Forelimb muscle (tissue), 1 donor: Measurements from ENCODE around the gene PPFIA4. TPM values are rescaled to one million over a fixed set of nuclear protein-coding genes. Genes with fewer than 3 reads are reported as not detected.

Source experiments
- DNase-seq: peaks from one replicate; pipeline ENCODE4 v3.0.0-alpha.2; 2013; ENCODE audit warnings: low read depth
- polyA plus RNA-seq: library from polyadenylated mRNA; unstranded; fragments of 120-200 nt; gene quantifications from one replicate; pipeline ENCODE4 v1.2.1, GENCODE V29; 2013; ENCODE audit not compliant: insufficient read length

PPFIA4 gene
- polyA plus RNA-seq, 1 donor, result 62.1 TPM

DNA sequence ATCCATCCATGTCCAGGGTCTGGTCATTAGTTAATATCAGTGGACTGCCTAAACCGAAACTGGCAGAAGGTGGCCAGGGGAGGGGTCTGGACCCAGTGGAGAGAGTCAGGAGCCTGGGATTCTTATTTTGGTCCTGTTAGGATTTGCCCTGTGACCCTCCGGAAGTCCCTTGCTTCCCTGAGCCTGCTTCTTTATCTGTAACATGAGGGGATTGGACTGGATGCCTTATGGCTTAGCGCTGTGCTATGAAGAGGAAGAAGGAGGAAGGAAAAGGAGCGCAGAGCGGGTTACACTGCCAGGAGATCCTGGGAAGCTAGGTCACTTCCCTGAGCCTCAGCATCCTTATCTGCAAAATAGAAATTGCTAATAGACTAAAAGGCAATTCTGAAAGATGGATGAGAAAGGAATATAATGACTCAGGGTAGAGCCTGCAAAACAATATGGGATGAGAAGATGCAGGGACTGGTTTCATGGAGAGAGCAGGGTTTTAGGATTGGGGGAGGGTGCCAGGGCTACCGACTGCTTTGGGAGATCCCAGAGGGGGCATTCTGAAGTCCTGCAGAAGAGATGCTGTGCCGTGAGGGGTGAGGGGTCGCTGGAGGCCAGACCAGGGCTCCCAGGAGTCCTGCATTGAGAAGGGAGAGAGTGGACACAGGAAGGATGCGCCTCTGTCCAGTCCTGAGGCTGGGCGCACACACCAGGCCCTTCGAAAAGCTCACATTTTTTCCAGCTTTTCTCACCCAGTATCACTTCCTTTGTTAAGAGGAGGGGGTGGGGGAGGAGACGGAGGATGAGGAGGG is 100.8 kb downstream of the PPFIA4 start:
- no peak for DNase-seq

DNA sequence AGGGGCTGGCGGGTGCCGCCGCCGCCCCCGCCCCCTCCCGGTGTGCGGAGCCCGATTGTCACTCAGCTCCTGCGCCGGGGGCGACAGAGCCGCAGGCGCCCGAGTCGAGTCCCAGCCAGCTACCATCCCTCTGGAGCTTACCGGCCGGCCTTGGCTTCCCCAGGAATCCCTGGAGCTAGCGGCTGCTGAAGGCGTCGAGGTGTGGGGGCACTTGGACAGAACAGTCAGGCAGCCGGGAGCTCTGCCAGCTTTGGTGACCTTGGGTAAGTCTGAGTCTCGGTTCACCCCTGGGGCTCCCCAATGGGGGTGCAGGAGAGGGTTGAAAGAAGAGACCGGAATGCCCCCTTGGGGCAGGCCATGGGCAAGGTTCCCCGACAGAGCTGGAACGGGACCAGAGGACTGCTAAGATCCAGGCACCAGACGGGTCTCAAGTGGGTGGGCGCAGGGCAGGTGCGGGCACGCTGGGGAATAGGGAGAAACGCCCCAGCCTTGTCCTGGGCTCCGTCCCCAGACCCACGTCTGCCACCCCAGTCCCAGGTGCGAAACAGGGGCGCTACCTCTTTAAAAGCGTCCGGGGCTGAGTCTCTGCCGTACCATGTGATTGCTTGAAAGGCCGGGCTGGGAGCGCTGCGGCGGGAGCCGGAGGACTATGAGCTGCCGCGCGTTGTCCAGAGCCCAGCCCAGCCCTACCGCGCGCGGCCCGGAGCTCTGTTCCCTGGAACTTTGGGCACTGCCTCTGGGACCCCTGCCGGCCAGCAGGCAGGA is 101.6 kb downstream of the PPFIA4 start, which contains the start of gene ADORA1:
ADORA1 (plus strand) TSS at position 61 of the 765 bp plus-strand sequence. CDS start 1,116 bp downstream, outside the sequence.
- no peak for DNase-seq

DNA sequence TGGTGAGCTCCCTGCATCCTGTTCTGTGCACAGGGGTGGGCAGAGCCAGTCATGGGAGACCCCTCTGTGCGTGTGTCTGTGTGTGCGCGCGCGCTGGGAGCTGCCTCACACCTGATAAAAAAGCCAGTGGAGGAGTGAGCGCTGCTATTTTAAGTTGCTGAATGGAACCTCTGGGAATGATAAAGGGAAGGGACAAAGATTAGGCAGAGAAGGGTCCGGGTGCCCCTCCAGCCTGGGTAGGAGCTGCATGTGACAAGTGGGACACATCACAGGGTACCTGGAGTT is 102.1 kb downstream of the PPFIA4 start:
- DNase-seq, result no peak

Other genes starting within 250 kb of the PPFIA4 start
- gene KDM5B, start 218.1 kb upstream of the PPFIA4 start, polyA plus RNA-seq, result 42.9 TPM
- 1.6 TPM for gene PCAT6, start 215.5 kb upstream of the PPFIA4 start, polyA plus RNA-seq
- gene RABIF, start 137.3 kb upstream of the PPFIA4 start, polyA plus RNA-seq, result 6.6 TPM
- gene KLHL12, start 99.3 kb upstream of the PPFIA4 start, polyA plus RNA-seq, result 18.7 TPM
- gene ADIPOR1, start 68.2 kb upstream of the PPFIA4 start, polyA plus RNA-seq, result 64.9 TPM
- gene CYB5R1, start 59.2 kb upstream of the PPFIA4 start, polyA plus RNA-seq, result 85.2 TPM
- 34.3 TPM for gene TMEM183A, start 19.1 kb upstream of the PPFIA4 start, polyA plus RNA-seq
- gene MYOG, start 59.5 kb downstream of the PPFIA4 start, polyA plus RNA-seq, result 442 TPM
- gene ADORA1, start 101.2 kb downstream of the PPFIA4 start, polyA plus RNA-seq, result 5.3 TPM
- 278 TPM for gene MYBPH, start 149.3 kb downstream of the PPFIA4 start, polyA plus RNA-seq
- gene CHI3L1, start 160.2 kb downstream of the PPFIA4 start, polyA plus RNA-seq, result 1.1 TPM
- gene CHIT1, start 203.2 kb downstream of the PPFIA4 start, polyA plus RNA-seq, result 0.71 TPM